NB4 (cell line): ENCODE measurements around the gene CAPN3.

ENCODE experiments used
- POLR2A ChIP-seq: IDR thresholded peaks from 2 replicates; pipeline ENCODE4 v1.6.1; 2011; ENCODE audit warnings: mild to moderate bottlenecking; ENCODE audit not compliant: insufficient read length; ENCODE audit errors: extremely low read depth
- TF ChIP-seq, protein P1 (sequence below): IDR thresholded peaks from one replicate; pipeline ENCODE4 v1.5.1; 2012; ENCODE audit warnings: low read depth, low read length
- TF ChIP-seq, protein P2 (sequence below): IDR thresholded peaks from 2 replicates; pipeline ENCODE4 v1.6.1; 2011; ENCODE audit warnings: low read depth, low read length

DNA sequence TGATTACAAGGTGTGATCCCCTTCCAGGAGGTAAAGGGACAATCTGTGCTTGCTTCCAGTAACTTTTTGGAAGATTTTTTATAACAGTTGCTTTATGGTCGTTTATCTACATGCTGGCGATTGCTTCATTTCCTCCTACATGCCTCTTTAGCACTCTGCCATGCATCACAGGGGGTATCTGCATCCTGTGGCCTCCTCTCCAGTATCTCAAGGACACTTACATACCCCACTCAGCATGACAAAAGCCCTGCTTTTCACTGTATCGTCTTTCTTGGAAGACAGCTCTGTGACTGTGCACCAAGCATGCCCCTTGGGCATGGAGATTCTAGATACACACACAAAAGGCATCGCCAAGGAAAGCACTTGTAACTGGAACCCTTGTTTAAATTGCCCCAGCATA lies 25.3 kb downstream of the CAPN3 start:
- no peak for TF ChIP-seq POLR2A
- TF ChIP-seq, protein P1, sequence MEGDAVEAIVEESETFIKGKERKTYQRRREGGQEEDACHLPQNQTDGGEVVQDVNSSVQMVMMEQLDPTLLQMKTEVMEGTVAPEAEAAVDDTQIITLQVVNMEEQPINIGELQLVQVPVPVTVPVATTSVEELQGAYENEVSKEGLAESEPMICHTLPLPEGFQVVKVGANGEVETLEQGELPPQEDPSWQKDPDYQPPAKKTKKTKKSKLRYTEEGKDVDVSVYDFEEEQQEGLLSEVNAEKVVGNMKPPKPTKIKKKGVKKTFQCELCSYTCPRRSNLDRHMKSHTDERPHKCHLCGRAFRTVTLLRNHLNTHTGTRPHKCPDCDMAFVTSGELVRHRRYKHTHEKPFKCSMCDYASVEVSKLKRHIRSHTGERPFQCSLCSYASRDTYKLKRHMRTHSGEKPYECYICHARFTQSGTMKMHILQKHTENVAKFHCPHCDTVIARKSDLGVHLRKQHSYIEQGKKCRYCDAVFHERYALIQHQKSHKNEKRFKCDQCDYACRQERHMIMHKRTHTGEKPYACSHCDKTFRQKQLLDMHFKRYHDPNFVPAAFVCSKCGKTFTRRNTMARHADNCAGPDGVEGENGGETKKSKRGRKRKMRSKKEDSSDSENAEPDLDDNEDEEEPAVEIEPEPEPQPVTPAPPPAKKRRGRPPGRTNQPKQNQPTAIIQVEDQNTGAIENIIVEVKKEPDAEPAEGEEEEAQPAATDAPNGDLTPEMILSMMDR: no peak
- TF ChIP-seq, protein P2, sequence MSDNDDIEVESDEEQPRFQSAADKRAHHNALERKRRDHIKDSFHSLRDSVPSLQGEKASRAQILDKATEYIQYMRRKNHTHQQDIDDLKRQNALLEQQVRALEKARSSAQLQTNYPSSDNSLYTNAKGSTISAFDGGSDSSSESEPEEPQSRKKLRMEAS: no peak
